Hepatocyte (in vitro differentiated cells): Measurements from ENCODE around the gene NAPA. TPM values are rescaled to one million over a fixed set of nuclear protein-coding genes. Genes with fewer than 3 reads are reported as not detected.

Source experiments
- DNase-seq: peaks from one replicate; pipeline ENCODE4 v3.0.0-alpha.2; 2016; ENCODE audit warnings: low spot score
- H2AFZ ChIP-seq: fragments of 200-600 bp; sonication (generic); 2 replicates; pipeline ENCODE4 v1.6.0; 2016; ENCODE audit warnings: antibody characterized with exemption, mild to moderate bottlenecking
- H3K27ac ChIP-seq: fragments of 200-600 bp; sonication (generic); 2 replicates; pipeline ENCODE4 v1.5.1; 2016; ENCODE audit warnings: mild to moderate bottlenecking
- H3K27me3 ChIP-seq: fragments of 200-600 bp; sonication (generic); 2 replicates; pipeline ENCODE4 v1.6.1; 2016
- H3K36me3 ChIP-seq: fragments of 200-600 bp; sonication (generic); replicated peaks from 2 replicates; pipeline ENCODE4 v1.5.1; 2016; ENCODE audit warnings: low read depth; ENCODE audit not compliant: insufficient read depth
- H3K4me1 ChIP-seq: fragments of 200-600 bp; sonication (generic); 2 replicates; pipeline ENCODE4 v1.5.1; 2016; ENCODE audit warnings: mild to moderate bottlenecking, moderate library complexity; ENCODE audit not compliant: insufficient read depth
- H3K4me2 ChIP-seq: fragments of 200-600 bp; sonication (generic); 2 replicates; pipeline ENCODE4 v1.6.0; 2016
- H3K4me3 ChIP-seq: fragments of 200-600 bp; sonication (generic); 2 replicates; pipeline ENCODE4 v1.5.1; 2016; ENCODE audit warnings: mild to moderate bottlenecking
- H3K79me2 ChIP-seq: fragments of 200-600 bp; sonication (generic); 2 replicates; pipeline ENCODE4 v1.6.0; 2017; ENCODE audit warnings: mild to moderate bottlenecking
- H3K9me2 ChIP-seq: fragments of 200-600 bp; sonication (generic); replicated peaks from 2 replicates; pipeline ENCODE4 v1.6.0; 2017; ENCODE audit warnings: mild to moderate bottlenecking; ENCODE audit not compliant: insufficient read depth
- H3K9me3 ChIP-seq: fragments of 200-600 bp; sonication (generic); 2 replicates; pipeline ENCODE4 v1.5.1; 2016; ENCODE audit warnings: low read depth, mild to moderate bottlenecking
- H4K20me1 ChIP-seq: fragments of 200-600 bp; sonication (generic); 2 replicates; pipeline ENCODE4 v1.6.0; 2016; ENCODE audit warnings: mild to moderate bottlenecking; ENCODE audit not compliant: insufficient read depth, poor library complexity, severe bottlenecking
- EZH2 ChIP-seq: fragments of 200-600 bp; sonication (generic); IDR thresholded peaks from 2 replicates; pipeline ENCODE4 v1.6.1; 2016; ENCODE audit warnings: antibody characterized with exemption, mild to moderate bottlenecking, borderline replicate concordance
- EZH2phosphoT487 ChIP-seq: fragments of 200-600 bp; sonication (generic); IDR thresholded peaks from one replicate; pipeline ENCODE4 v1.6.1; 2018; ENCODE audit warnings: antibody characterized with exemption, mild to moderate bottlenecking, low read depth, moderate library complexity; ENCODE audit not compliant: unreplicated experiment, severe bottlenecking
- WGBS: methylation state at CpG from one replicate; pipeline ENCODE4 v1.1.6; 2016; ENCODE audit warnings: low lambda C conversion rate; ENCODE audit errors: missing lambda C conversion rate; 5-methylcytosine and 5-hydroxymethylcytosine counted together
- polyA plus RNA-seq: library from polyadenylated mRNA; unstranded; fragments of >200 nt; fragmentation: Nextera tagmentation; extraction: Ambion mirVana; gene quantifications from 2 replicates; pipeline ENCODE4 v1.2.1, GENCODE V29; 2016
- total RNA-seq: library from RNA; depleted of rRNA; stranded (reverse); fragments of >200 nt; gene quantifications from 2 replicates; pipeline ENCODE4 v1.2.3, GENCODE V29; 2014
- TF ChIP-seq, protein P1 (sequence below): fragments of 200-600 bp; sonication (generic); IDR thresholded peaks from 2 replicates; pipeline ENCODE4 v1.5.1; 2016; ENCODE audit warnings: antibody characterized with exemption, mild to moderate bottlenecking; ENCODE audit not compliant: poor library complexity

The NAPA gene
- total and polyA plus RNA-seq, 2 experiments from 2014 or later: 106 to 192 TPM

DNA sequence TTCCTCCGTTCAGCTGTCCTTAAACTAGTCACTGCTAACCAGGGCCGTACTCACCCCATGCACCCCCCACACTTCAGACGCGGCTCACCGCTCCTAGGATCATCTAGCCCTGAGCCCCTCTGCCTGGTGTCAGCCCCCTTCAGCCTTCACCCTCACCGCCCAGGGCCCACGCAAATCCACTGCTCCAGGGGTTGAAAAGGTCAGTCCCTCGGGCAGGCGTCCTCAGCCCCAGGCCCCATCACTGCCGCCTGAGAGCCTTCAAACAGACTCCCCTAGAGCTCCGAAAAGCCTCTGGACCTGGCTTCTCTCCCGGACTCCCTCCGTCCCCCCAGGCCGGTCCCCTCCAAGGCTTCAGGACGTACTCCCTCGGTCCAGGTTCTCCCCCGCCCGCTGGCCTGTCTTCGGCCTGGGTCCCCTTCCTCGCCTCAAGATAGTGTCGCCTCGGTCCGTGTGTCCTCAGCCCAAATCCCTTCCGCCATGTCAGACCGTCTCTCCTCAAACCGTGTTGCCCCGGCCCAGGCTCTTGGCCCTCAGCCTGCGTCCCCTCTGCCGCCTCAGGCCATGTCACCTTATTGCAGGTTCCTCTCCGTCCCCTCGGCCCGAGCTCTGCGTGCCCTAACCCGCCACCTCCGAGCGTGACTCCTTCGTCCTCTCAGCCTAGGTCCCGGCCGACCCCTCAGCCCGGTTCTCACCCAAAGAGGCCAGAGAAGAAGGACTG lies 553 bp downstream of the NAPA start:
- H3K9me2 ChIP-seq: no peaks in the 10 kb centered on the region
- TF ChIP-seq, protein P1, sequence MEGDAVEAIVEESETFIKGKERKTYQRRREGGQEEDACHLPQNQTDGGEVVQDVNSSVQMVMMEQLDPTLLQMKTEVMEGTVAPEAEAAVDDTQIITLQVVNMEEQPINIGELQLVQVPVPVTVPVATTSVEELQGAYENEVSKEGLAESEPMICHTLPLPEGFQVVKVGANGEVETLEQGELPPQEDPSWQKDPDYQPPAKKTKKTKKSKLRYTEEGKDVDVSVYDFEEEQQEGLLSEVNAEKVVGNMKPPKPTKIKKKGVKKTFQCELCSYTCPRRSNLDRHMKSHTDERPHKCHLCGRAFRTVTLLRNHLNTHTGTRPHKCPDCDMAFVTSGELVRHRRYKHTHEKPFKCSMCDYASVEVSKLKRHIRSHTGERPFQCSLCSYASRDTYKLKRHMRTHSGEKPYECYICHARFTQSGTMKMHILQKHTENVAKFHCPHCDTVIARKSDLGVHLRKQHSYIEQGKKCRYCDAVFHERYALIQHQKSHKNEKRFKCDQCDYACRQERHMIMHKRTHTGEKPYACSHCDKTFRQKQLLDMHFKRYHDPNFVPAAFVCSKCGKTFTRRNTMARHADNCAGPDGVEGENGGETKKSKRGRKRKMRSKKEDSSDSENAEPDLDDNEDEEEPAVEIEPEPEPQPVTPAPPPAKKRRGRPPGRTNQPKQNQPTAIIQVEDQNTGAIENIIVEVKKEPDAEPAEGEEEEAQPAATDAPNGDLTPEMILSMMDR: no peak
- no peak for TF ChIP-seq EZH2phosphoT487
- no peak for TF ChIP-seq EZH2
- no peaks in the 10 kb centered on the region for H3K9me3 ChIP-seq
- H3K27me3 ChIP-seq: no peaks in the 10 kb centered on the region
- peaks cover 54% of the 10 kb centered on the region for H3K79me2 ChIP-seq
- peaks cover 30% of the 10 kb centered on the region for H4K20me1 ChIP-seq
- peaks cover 19% of the 10 kb centered on the region for H3K4me1 ChIP-seq
- peak overlapping the region; percentile 92 for H3K4me2 ChIP-seq
- H3K36me3 ChIP-seq: no peaks in the 10 kb centered on the region
- H3K4me3 ChIP-seq: peak overlapping the region; percentile 54
- no peak overlapping the region for H2AFZ ChIP-seq
- H3K27ac ChIP-seq: peak overlapping the region; percentile 97
- peak; percentile 44 for DNase-seq
- WGBS: 11% methylated on average over 33 of the region's 40 CpGs

DNA sequence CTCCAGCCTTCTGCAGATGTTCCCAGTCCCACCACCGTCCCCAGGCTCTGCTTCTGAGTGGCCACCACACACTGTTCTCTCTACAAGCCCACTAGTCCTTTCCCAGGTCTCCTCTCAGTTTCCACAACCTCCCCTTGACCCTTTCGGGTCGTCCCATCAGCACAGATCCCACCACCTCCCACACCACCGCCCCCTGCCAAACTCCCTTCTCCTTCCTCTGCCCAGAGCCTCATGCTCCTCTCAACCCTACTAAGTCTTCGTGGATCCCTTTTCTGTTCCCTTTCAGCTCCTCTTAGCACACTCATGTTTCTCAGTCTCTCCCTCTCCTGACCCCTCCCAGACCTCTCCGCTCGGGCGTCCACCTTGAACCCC lies 1.9 kb downstream of the NAPA start:
- Histone ChIP-seq H3K9me3 (no peaks in the 10 kb centered on the region), H3K79me2 (peaks cover 67% of the 10 kb centered on the region), H3K9me2 (no peaks in the 10 kb centered on the region), H3K27ac (peak overlapping the region; percentile 97), H3K4me3 (peak overlapping the region; percentile 16), H3K36me3 (no peaks in the 10 kb centered on the region), H4K20me1 (peaks cover 42% of the 10 kb centered on the region), H3K4me1 (peaks cover 20% of the 10 kb centered on the region), H3K4me2 (peak overlapping the region; percentile 92), H3K27me3 (no peaks in the 10 kb centered on the region), H2AFZ (no peak overlapping the region)
- TF ChIP-seq EZH2 (no peak), EZH2phosphoT487 (no peak)
- TF ChIP-seq, protein P1: no peak
- no peak for DNase-seq
- 85% methylated on average over 6 of the region's 8 CpGs for WGBS

DNA sequence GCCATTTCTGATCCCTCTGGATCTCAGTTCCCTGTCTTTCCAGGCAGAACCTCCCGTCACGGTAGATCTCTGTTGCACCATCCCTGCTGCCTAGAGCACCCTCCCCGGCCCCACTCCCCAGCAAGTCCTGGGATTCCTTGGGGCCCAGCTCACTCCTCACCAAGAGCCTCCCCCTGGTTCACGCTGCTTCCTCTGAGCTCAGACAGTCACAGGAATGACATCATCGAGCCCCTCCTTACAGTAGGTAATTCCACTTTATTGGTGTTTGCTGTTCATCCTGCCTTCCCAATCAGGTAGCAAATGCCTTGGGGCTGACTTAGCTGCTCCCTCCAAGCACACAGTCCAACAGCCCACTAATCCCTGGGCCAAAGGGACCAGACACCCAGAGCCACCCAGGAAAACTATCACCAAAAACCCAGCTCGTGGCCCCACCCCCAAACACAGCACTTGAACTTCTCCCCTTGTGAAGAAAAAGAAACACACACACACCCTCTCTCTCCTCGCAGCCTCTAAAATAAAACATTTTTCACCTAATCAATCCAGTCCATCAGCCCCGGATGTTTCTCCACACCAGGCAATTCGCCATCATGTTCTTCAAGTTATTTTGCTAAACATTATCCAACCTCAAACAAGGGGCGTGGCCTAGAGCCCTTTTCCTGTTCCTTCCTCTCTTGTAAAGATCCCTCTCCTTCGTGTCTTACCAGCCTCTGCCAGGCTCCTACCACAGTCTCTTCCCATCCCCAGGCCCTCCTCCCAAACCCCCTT lies 2.5 kb downstream of the NAPA start:
- 58% methylated on average over 11 of the region's 11 CpGs for WGBS
- Histone ChIP-seq H3K9me2 (no peaks in the 10 kb centered on the region), H3K4me3 (no peak overlapping the region), H3K27me3 (no peaks in the 10 kb centered on the region), H3K4me2 (peak overlapping the region; percentile 92), H4K20me1 (peaks cover 48% of the 10 kb centered on the region), H3K79me2 (peaks cover 73% of the 10 kb centered on the region), H3K27ac (peak overlapping the region; percentile 97), H3K4me1 (peaks cover 25% of the 10 kb centered on the region), H3K9me3 (no peaks in the 10 kb centered on the region), H3K36me3 (no peaks in the 10 kb centered on the region), H2AFZ (no peak overlapping the region)
- DNase-seq: peak; percentile 81
- TF ChIP-seq EZH2phosphoT487 (no peak), EZH2 (no peak)
- TF ChIP-seq, protein P1: no peak
